ENCODE measurements around the gene XKR7. TPM values are rescaled to one million over a fixed set of nuclear protein-coding genes. Genes with fewer than 3 reads are reported as not detected.
A peak's percentile ranks its signal among the peaks of the same experiment; 100 is the strongest.

Gene XKR7
- total RNA-seq, 1 donor from 2014 or later: 0.17 TPM

DNA sequence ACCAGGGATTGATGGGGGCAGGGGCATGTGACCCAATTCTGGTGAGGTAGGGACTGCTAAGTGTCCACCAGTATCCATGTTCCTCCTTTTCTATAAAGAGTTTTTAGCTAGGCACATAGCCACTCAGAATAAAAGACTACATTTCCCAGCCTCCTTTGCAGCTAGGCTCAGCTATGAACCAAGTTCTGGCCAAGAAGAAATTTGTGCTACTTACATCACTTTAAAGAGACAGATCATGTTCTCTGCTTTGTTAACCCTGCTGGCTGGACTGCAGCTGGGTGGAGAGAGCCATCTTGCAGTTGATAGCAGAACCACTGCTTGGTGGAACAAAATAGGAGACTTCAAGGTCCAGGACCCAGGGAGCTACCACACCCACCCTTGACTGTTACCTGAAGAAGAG lies 37.0 kb downstream of the XKR7 start:
- DNase-seq (ENCODE audit: low read depth): no peak
- H3K4me3 ChIP-seq (ENCODE audit: low read depth, low read length): no peak overlapping the region
- TF ChIP-seq, protein P1, sequence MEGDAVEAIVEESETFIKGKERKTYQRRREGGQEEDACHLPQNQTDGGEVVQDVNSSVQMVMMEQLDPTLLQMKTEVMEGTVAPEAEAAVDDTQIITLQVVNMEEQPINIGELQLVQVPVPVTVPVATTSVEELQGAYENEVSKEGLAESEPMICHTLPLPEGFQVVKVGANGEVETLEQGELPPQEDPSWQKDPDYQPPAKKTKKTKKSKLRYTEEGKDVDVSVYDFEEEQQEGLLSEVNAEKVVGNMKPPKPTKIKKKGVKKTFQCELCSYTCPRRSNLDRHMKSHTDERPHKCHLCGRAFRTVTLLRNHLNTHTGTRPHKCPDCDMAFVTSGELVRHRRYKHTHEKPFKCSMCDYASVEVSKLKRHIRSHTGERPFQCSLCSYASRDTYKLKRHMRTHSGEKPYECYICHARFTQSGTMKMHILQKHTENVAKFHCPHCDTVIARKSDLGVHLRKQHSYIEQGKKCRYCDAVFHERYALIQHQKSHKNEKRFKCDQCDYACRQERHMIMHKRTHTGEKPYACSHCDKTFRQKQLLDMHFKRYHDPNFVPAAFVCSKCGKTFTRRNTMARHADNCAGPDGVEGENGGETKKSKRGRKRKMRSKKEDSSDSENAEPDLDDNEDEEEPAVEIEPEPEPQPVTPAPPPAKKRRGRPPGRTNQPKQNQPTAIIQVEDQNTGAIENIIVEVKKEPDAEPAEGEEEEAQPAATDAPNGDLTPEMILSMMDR (conservative IDR thresholded peaks at IDR 0.05; ENCODE audit: low read depth, low read length): peak; percentile 11

DNA sequence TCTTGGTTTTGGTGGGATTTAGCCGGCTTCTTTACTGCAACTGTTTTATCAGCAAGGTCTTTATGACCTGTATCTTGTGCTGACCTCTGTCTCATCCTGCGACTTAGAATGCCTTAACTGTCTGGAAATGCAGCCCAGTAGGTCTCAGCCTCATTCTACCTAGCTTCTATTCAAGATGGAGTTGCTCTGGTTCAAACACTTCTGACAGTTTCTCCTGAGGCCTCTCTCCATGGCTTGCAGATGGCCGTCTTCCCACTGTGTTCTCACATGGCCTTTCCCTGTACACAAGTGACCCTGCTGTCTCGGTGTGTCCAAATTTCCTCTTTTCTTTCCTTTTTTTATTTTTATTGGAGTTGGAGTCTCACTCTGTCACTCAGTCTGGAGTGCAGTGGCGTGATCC lies 38.1 kb downstream of the XKR7 start:
- DNase-seq (ENCODE audit: low read depth): no peak
- TF ChIP-seq, protein P1 (conservative IDR thresholded peaks at IDR 0.05; ENCODE audit: low read depth, low read length): no peak
- H3K4me3 ChIP-seq (ENCODE audit: low read depth, low read length): no peak overlapping the region

DNA sequence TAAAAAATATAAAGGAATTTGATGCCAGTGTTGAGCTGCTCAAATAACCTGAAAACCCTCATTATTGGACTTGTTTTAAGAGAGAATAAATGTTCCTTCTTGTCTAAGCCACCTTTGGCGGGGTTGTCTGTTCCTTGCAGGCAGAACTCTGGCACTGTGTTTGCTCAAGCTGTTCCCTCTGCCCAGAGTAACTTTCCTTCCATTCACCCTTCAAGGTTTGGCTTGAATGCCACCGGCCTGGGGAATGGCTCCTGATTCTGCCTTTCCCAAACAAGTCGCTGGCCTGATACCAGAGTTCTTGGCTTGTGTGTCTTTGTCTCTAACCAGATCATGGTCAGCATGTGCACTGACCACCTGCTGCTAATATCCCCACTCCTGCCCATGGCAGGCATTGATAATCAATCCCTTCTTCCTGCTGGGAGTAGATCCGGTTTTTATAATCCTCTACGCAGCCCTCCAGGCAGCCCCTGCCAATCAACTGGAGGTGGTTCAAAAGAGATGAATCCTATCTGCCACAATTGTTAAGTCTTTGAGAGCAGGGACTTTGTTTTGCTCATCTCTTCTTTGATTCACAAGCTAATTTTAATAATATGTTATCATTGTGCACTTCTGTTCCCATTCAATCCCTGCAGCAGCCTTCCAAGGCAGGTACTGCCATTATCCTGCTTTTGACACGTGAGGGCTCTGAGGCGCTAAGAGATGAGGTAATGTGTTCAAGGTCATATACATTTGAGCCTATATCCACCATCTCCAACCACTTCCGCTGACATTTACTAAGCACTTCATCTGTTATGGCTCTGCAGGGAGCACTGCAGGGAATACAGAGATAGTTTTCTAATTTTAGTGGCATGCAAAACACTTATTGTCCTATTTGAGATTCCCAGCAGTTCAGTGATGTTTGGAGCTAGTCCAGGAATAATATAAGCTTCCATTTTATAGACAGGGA lies 39.2 kb downstream of the XKR7 start:
- H3K4me3 ChIP-seq (ENCODE audit: low read depth, low read length): no peak overlapping the region
- TF ChIP-seq, protein P1 (conservative IDR thresholded peaks at IDR 0.05; ENCODE audit: low read depth, low read length): no peak
- no peak for DNase-seq (ENCODE audit: low read depth)

DNA sequence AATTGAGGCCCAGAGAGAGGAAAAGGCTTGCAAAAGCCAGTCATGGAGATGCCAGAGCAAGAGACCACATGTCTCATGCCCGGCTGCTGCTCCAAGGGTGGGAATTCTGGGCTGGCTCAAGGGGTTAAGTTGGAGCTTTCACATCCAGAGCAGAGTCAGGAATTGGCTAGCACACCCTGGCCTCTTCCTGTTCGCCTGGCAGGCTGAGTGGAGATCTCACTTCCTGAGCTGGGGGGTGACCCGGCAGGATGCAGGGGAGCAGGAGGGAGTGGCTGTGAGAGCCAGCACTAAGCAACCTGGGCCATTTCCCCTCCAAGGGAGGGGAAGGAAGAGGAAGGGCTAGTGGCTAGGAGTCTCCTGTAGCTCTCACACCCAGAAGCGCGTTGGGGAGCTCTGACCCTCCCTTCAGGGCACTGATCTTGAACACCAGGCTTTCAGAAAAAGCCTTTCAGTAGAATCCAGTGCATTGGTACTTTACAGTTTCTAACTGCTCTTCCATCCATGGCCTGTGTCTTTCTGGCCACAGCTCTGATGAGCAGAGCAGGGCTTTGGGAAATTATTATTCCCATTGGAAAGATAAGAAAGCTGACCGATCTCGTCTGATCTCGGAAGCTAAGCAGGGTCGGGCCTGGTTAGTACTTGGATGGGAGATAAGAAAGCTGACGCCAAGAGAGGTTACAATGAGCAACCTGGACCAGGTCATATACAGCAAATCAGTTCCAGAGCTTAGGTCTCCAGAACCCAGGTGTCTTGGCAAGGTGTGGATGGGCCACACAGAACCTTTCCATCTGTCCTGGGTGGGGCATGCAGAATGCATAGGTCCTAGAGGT lies 40.1 kb downstream of the XKR7 start:
- TF ChIP-seq, protein P1 (conservative IDR thresholded peaks at IDR 0.05; ENCODE audit: low read depth, low read length): no peak
- DNase-seq (ENCODE audit: low read depth): no peak
- no peak overlapping the region for H3K4me3 ChIP-seq (ENCODE audit: low read depth, low read length)

DNA sequence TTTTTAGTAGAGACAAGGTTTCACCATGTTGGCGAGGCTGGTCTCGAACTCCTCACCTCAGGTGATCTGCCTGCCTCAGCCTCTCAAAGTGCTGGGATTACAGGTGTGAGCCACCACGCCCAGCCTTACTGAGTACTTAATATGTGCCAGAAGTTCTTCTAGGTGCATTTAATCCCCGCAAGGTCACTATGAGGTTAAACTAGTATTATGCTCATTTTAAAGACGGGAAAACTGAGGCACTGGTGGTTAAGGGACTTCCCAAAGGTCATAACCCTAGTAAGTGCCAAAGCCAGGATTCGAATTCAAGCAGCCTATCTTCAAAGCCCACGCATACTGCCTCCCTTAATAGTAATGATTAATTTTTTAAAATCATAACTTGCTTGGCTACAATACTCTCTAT lies 41.6 kb downstream of the XKR7 start:
- H3K4me3 ChIP-seq (ENCODE audit: low read depth, low read length): no peak overlapping the region
- no peak for DNase-seq (ENCODE audit: low read depth)
- TF ChIP-seq, protein P1 (conservative IDR thresholded peaks at IDR 0.05; ENCODE audit: low read depth, low read length): no peak

DNA sequence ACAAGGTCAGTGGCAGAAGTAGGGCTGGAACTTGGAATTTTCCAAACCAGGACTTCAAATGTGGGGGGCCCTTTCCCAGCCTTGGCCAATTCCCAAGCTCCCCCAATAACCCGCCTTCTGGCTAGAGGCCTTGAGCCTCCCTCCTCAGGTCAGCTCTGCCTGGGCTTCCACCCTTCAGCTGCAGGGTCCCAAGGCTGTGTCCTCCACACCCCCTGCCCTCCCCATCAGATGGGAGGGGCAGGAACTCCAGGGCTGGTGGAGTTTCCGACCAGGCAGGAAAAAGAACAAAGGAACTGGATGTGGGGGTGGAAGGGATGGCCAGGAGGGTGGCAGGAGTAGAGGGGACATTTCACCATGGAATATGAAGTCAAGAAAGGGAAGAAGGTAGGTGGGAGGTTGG lies 42.1 kb downstream of the XKR7 start, which contains the start of gene CCM2L:
TSS of gene CCM2L (plus strand) at position 338 of the 400 bp plus-strand sequence. CDS start at position 355, 17 bp downstream.
- no peak for DNase-seq (ENCODE audit: low read depth)
- H3K4me3 ChIP-seq (ENCODE audit: low read depth, low read length): no peak within 1 kb of the TSS
- TF ChIP-seq, protein P1 (conservative IDR thresholded peaks at IDR 0.05; ENCODE audit: low read depth, low read length): no peak

Measured in epithelial cell of proximal tubule (primary cell).